ENCODE measurements around the gene FAM184A. TPM values are rescaled to one million over a fixed set of nuclear protein-coding genes. Genes with fewer than 3 reads are reported as not detected.
"Not testable (repeated sequence)": the region's sequence is repeated elsewhere in the genome, so short reads cannot be mapped to it uniquely, and the experiment has no call there.

Gene FAM184A
- total RNA-seq, 1 experiment from 2014 or later, result 8.7 TPM

GRCh38 chr6:119119989-119120388 lies 41.5 kb upstream of the FAM184A start:
- TF ChIP-seq POLR2AphosphoS5 (IDR thresholded peaks at IDR 0.05; ENCODE audit: low read depth, low read length), result no peak
- no peak for TF ChIP-seq SIN3A (IDR thresholded peaks at IDR 0.05; ENCODE audit: borderline replicate concordance, insufficient read depth, low read depth, low read length)
- no peak for TF ChIP-seq CTCF (IDR thresholded peaks at IDR 0.05)
- no peak for TF ChIP-seq REST (IDR thresholded peaks at IDR 0.05; ENCODE audit: insufficient read depth in 1 of 2, low read depth in 2 of 2, low read length in 1 of 2)
- TF ChIP-seq TCF7L2 (IDR thresholded peaks at IDR 0.05; ENCODE audit: low read depth, low read length), result no peak
- no TSS peak for BruUV-seq (replicated peaks)
- POLR2A ChIA-PET, result interaction anchor here (0.6 kb wide), 1 partner anchor 59 kb away, joined by 3 read pairs; no protein-coding TSS in a partner anchor
- no peaks in the 10 kb centered on the region for H3K36me3 ChIP-seq (ENCODE audit: control insufficient read depth, insufficient read depth, low read length)
- CTCF ChIA-PET, result interaction anchor here (0.7 kb wide), 1 partner anchor 1171 kb away, joined by 5 read pairs; no protein-coding TSS in a partner anchor
- H3K4me1 ChIP-seq (ENCODE audit: control insufficient read depth, insufficient read depth, low read length), result peaks cover 3% of the 10 kb centered on the region; the same call in 1 of the 2 replicates
- H3K9me3 ChIP-seq (ENCODE audit: control insufficient read depth, insufficient read depth, low read depth, low read length), result no peaks in the 10 kb centered on the region
- intact Hi-C loops (cut with micrococcal nuclease; ENCODE audit: unreplicated experiment), result no loop called here
- H3K27me3 ChIP-seq (ENCODE audit: control insufficient read depth, insufficient read depth, low read length), result peaks cover 2% of the 10 kb centered on the region; the same call in 1 of the 2 replicates
- H3K4me3 ChIP-seq (ENCODE audit: low read depth in 2 of 2, low read length in 2 of 2), result no peak overlapping the region
- DNase-seq (ENCODE audit: low read depth, low spot score), result no peak
- no peak for ATAC-seq
- in situ Hi-C loops (cut with HindIII; ENCODE audit: low pct_unique_long_range_greater_than_20kb, low sequenced_read_pairs), result no loop called here
- H3K27ac ChIP-seq (ENCODE audit: low read length), result no peak overlapping the region

GRCh38 chr6:119119062-119119461 lies 40.6 kb upstream of the FAM184A start:
- H3K4me3 ChIP-seq (ENCODE audit: low read depth in 2 of 2, low read length in 2 of 2); intact Hi-C loops (cut with micrococcal nuclease; ENCODE audit: unreplicated experiment); in situ Hi-C loops (cut with HindIII; ENCODE audit: low pct_unique_long_range_greater_than_20kb, low sequenced_read_pairs); H3K9me3 ChIP-seq (ENCODE audit: control insufficient read depth, insufficient read depth, low read depth, low read length); BruUV-seq (replicated peaks); H3K27me3 ChIP-seq (ENCODE audit: control insufficient read depth, insufficient read depth, low read length); H3K4me1 ChIP-seq (ENCODE audit: control insufficient read depth, insufficient read depth, low read length); CTCF ChIA-PET; H3K27ac ChIP-seq (ENCODE audit: low read length); ATAC-seq; POLR2A ChIA-PET; DNase-seq (ENCODE audit: low read depth, low spot score); H3K36me3 ChIP-seq (ENCODE audit: control insufficient read depth, insufficient read depth, low read length): not testable (repeated sequence)

- Histone ChIP-seq H3K4me3 (ENCODE audit: low read depth in 2 of 2, low read length in 2 of 2) (no peak overlapping the region), H3K4me1 (ENCODE audit: control insufficient read depth, insufficient read depth, low read length) (no peaks in the 10 kb centered on the region), H3K9me3 (ENCODE audit: control insufficient read depth, insufficient read depth, low read depth, low read length) (no peaks in the 10 kb centered on the region), H3K36me3 (ENCODE audit: control insufficient read depth, insufficient read depth, low read length) (no peaks in the 10 kb centered on the region), H3K27me3 (ENCODE audit: control insufficient read depth, insufficient read depth, low read length) (peaks cover 2% of the 10 kb centered on the region; the same call in 1 of the 2 replicates), H3K27ac (ENCODE audit: low read length) (no peak overlapping the region)
- BruUV-seq (replicated peaks), result no TSS peak
- TF ChIP-seq TCF7L2 (IDR thresholded peaks at IDR 0.05; ENCODE audit: low read depth, low read length), result no peak
- TF ChIP-seq POLR2AphosphoS5 (IDR thresholded peaks at IDR 0.05; ENCODE audit: low read depth, low read length), result no peak
- TF ChIP-seq CTCF (IDR thresholded peaks at IDR 0.05), result peak; percentile 47
- TF ChIP-seq SIN3A (IDR thresholded peaks at IDR 0.05; ENCODE audit: borderline replicate concordance, insufficient read depth, low read depth, low read length), result no peak
- no peak for TF ChIP-seq REST (IDR thresholded peaks at IDR 0.05; ENCODE audit: insufficient read depth in 1 of 2, low read depth in 2 of 2, low read length in 1 of 2)
- ATAC-seq (no peak), DNase-seq (ENCODE audit: low read depth, low spot score) (no peak)
- intact Hi-C loops (cut with micrococcal nuclease; ENCODE audit: unreplicated experiment) (no loop called here), in situ Hi-C loops (cut with HindIII; ENCODE audit: low pct_unique_long_range_greater_than_20kb, low sequenced_read_pairs) (no loop called here)
- ChIA-PET POLR2A (interaction anchor here (0.5 kb wide), 1 partner anchor 13 kb away, joined by 3 read pairs; no protein-coding TSS in a partner anchor), CTCF (no interaction called here)
These were observed 38.3 kb upstream of the FAM184A start for GRCh38 chr6:119116712-119117281.
